B cell (primary cell): Measurements from ENCODE around the gene S100A8. TPM values are rescaled to one million over a fixed set of nuclear protein-coding genes. Genes with fewer than 3 reads are reported as not detected.

Source experiments
- ATAC-seq: fragments of 200-7000 bp; cut with Tn5 transposase; one replicate; pipeline ENCODE4 v1.10.0; 2021; ENCODE audit warnings: low read depth, mild to moderate bottlenecking, moderate number of reproducible peaks, moderate library complexity
- CTCF ChIA-PET: fragments of 350-600 bp; sonication (Branson Sonifier 250); formaldehyde crosslinking; loops from one replicate; lab custom pipeline; 2021; ENCODE audit warnings: antibody characterized with exemption, inconsistent platforms; lab: Charles Lee
- POLR2A ChIA-PET: fragments of 350-600 bp; sonication (Branson Sonifier 250); formaldehyde crosslinking; loops from one replicate; lab custom pipeline; 2021; ENCODE audit warnings: antibody characterized with exemption; lab: Charles Lee
- DNase-seq: peaks from one replicate; pipeline ENCODE4 v3.0.0; 2013
- H2AFZ ChIP-seq: 2 replicates; pipeline ENCODE4 v1.6.1; 2012; ENCODE audit warnings: mild to moderate bottlenecking, low read depth, low read length; ENCODE audit not compliant: insufficient read depth, poor library complexity, severe bottlenecking
- H3K27ac ChIP-seq, 2 donors: 1 replicate in 1 of 2; 2 replicates in 1 of 2; pipeline ENCODE4 v1.5.1; 2012 to 2013; ENCODE audit warnings: low read length in 2 of 2, mild to moderate bottlenecking in 2 of 2, moderate library complexity in 1 of 2
- H3K27me3 ChIP-seq, 4 experiments: fragments of 200-600 bp in 1 of 4; sonication (generic) in 1 of 4; replicated peaks in 1 of 4; 1 replicate in 2 of 4; 2 replicates in 2 of 4; pipeline versions ENCODE4 v1.6.1 to v1.7.0; 2013 to 2016; ENCODE audit warnings: low read length in 3 of 4, mild to moderate bottlenecking in 2 of 4, mixed read lengths in 1 of 4, moderate library complexity in 1 of 4; ENCODE audit not compliant: insufficient read depth in 4 of 4, control insufficient read depth in 3 of 4; ENCODE audit errors: control extremely low read depth in 1 of 4
- H3K36me3 ChIP-seq, 2 experiments: replicated peaks in 1 of 2; 1 replicate in 1 of 2; 2 replicates in 1 of 2; pipeline versions ENCODE4 v1.6.1 to v1.7.1; 2013; ENCODE audit warnings: low read length in 1 of 2; ENCODE audit not compliant: insufficient read depth in 2 of 2, control insufficient read depth in 1 of 2; ENCODE audit errors: control extremely low read depth in 1 of 2, extremely low read depth in 1 of 2
- H3K4me1 ChIP-seq, 2 donors: fragments of 200-600 bp in 1 of 2; sonication (generic) in 1 of 2; 1 replicate in 1 of 2; 2 replicates in 1 of 2; pipeline versions ENCODE4 v1.5.1 to v1.6.1; 2013 to 2017; ENCODE audit warnings: low read length in 2 of 2; ENCODE audit not compliant: control insufficient read depth in 2 of 2, insufficient read depth in 2 of 2
- H3K4me2 ChIP-seq: replicated peaks from 2 replicates; pipeline ENCODE3; 2012; ENCODE audit warnings: mild to moderate bottlenecking, low read depth, low read length; ENCODE audit not compliant: poor library complexity, severe bottlenecking
- H3K4me3 ChIP-seq, 5 experiments: fragments of 200-600 bp in 1 of 5; sonication (generic) in 1 of 5; 1 replicate in 3 of 5; 2 replicates in 2 of 5; pipeline versions ENCODE4 v1.5.1 to v1.7.0; 2011 to 2016; ENCODE audit warnings: low read length in 4 of 5, mild to moderate bottlenecking in 4 of 5, low read depth in 2 of 5, control low read depth in 1 of 5, moderate library complexity in 1 of 5; ENCODE audit not compliant: insufficient read depth in 1 of 5; ENCODE audit errors: control extremely low read depth in 1 of 5, extremely low read depth in 1 of 5
- H3K79me2 ChIP-seq: fragments of 200-600 bp; sonication (generic); one replicate; pipeline ENCODE4 v1.6.0; 2016; ENCODE audit warnings: low read length; ENCODE audit not compliant: control insufficient read depth, insufficient read depth
- H3K9ac ChIP-seq: fragments of 200-600 bp; sonication (generic); 2 replicates; pipeline ENCODE4 v1.6.1; 2017; ENCODE audit warnings: mild to moderate bottlenecking, low read length, moderate library complexity
- H3K9me3 ChIP-seq, 3 donors: one replicate each; pipeline versions ENCODE4 v1.6.1 to v1.7.1; 2013; ENCODE audit warnings: low read length in 2 of 3; ENCODE audit not compliant: control insufficient read depth in 2 of 3, insufficient read depth in 1 of 3; ENCODE audit errors: control extremely low read depth in 1 of 3
- H4K20me1 ChIP-seq: 2 replicates; pipeline ENCODE4 v1.6.0; 2012; ENCODE audit warnings: mild to moderate bottlenecking, low read length; ENCODE audit not compliant: insufficient read depth, control insufficient read depth, poor library complexity, severe bottlenecking
- H3K27ac Mint-ChIP-seq: one replicate; pipeline ENCODE4 v1.8.0; 2021; ENCODE audit warnings: mixed read lengths
- H3K27me3 Mint-ChIP-seq: one replicate; pipeline ENCODE4 v1.8.0; 2021; ENCODE audit warnings: mixed read lengths
- H3K4me1 Mint-ChIP-seq: one replicate; pipeline ENCODE4 v1.8.0; 2021; ENCODE audit warnings: mixed read lengths
- H3K4me3 Mint-ChIP-seq: one replicate; pipeline ENCODE4 v1.8.0; 2021; ENCODE audit warnings: mixed read lengths
- H3K9me3 Mint-ChIP-seq: one replicate; pipeline ENCODE4 v1.8.0; 2022; ENCODE audit warnings: mixed read lengths; ENCODE audit not compliant: insufficient read depth
- CTCF ChIP-seq: fragments of 200-600 bp; IDR thresholded peaks from one replicate; pipeline ENCODE4 v1.8.0; 2022; ENCODE audit warnings: antibody characterized with exemption, mild to moderate bottlenecking
- EZH2 ChIP-seq: IDR thresholded peaks from 2 replicates; pipeline ENCODE4 v1.6.1; 2012; ENCODE audit warnings: borderline replicate concordance, low read depth, mild to moderate bottlenecking, moderate library complexity, low read length; ENCODE audit not compliant: insufficient read depth, poor library complexity, severe bottlenecking
- WGBS: methylation state at CpG from one replicate; pipeline ENCODE4 v1.1.5; 2013; ENCODE audit warnings: missing lambda C conversion rate; ENCODE audit not compliant: insufficient coverage; 5-methylcytosine and 5-hydroxymethylcytosine counted together
- intact Hi-C: fragments of 100-400 bp; cut with micrococcal nuclease; formaldehyde crosslinking; loops from one replicate; pipeline ENCODE4 v1.10.0; 2022
- polyA plus RNA-seq: library from polyadenylated mRNA; depleted of rRNA; stranded (reverse); fragments of >200 nt; gene quantifications from 2 replicates; pipeline ENCODE4 v1.2.3, GENCODE V29; 2012
- total RNA-seq, 2 donors: library from RNA; stranded (reverse); fragments of 120-200 nt in 1 of 2; gene quantifications; 1 replicate in 1 of 2; 2 replicates in 1 of 2; pipeline versions ENCODE4 v1.2.3 to v1.2.4, GENCODE V29; 2013 to 2022

S100A8 gene
- total and polyA plus RNA-seq, 2 donors (not counting 1 experiment from before 2014, with no cell fraction given) = 3.3 to 16.7 TPM

DNA sequence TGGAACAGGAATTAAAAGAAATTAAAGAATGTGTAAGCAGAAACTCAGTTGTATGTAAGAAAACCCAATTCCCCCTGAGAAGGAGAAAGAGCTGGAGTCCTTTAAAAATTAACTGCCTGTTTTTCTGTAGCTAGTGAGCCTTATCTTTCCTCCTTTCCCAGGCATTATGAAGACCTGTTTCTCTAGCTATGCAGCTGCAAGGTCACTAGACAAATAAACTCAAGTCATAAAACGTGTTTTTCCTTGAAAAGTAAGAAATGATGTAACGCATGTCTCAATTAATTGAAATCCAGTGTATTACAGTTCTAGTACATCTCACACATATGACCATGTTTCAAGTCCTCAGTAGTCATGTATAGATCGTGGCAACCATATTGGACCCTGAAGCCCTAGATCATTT is 20.7 kb downstream of the S100A8 start:
- no peaks in the 10 kb centered on the region for H3K4me1 Mint-ChIP-seq
- no peaks in the 10 kb centered on the region for H3K9me3 Mint-ChIP-seq
- H2AFZ ChIP-seq = no peak overlapping the region
- H3K4me2 ChIP-seq = no peak overlapping the region
- H3K79me2 ChIP-seq = no peaks in the 10 kb centered on the region
- no peak overlapping the region for H3K27ac Mint-ChIP-seq
- no peak overlapping the region for H3K4me3 Mint-ChIP-seq
- intact Hi-C loops = no loop called here
- no peak overlapping the region for H3K4me3 ChIP-seq
- no peak for ATAC-seq
- TF ChIP-seq EZH2 = no peak
- no peak for TF ChIP-seq CTCF
- CTCF ChIA-PET = no interaction called here
- no CpG with 5 or more reads among the region's 3 CpGs for WGBS
- H3K4me1 ChIP-seq = no peaks in the 10 kb centered on the region
- H3K36me3 ChIP-seq = no peaks in the 10 kb centered on the region
- no peak overlapping the region for H3K9ac ChIP-seq
- H3K9me3 ChIP-seq = no peaks in the 10 kb centered on the region
- H3K27me3 ChIP-seq = peaks cover 0 to 13% (median under 1%) of the 10 kb centered on the region in 4 experiments
- no peaks in the 10 kb centered on the region for H4K20me1 ChIP-seq
- peaks cover 29% of the 10 kb centered on the region for H3K27me3 Mint-ChIP-seq
- no peak overlapping the region for H3K27ac ChIP-seq
- POLR2A ChIA-PET = no interaction called here
- DNase-seq = no peak

DNA sequence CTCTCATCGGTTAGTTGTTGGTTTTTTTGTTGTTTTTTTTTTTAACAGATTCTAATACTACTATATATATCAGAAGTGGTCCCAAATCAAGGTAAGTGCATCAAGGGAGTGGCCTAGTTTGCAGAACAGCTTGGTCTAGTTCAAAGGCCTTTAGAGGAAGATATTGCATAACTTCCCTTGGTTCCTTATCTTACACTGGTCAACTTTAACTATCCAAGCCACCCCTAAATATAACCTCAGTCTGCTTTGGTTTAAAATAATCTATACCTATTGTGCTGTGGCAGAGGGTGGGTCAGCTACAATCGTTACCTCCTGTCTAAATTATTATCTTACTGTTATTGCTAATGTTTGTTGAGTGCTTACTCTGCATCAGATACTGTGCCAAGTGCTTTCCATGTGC is 22.4 kb downstream of the S100A8 start:
- H3K9me3 Mint-ChIP-seq = no peaks in the 10 kb centered on the region
- no CpG with 5 or more reads among the region's 2 CpGs for WGBS
- POLR2A ChIA-PET = no interaction called here
- H3K4me3 Mint-ChIP-seq = no peak overlapping the region
- Histone ChIP-seq H3K79me2 (no peaks in the 10 kb centered on the region), H3K36me3 (no peaks in the 10 kb centered on the region), H3K4me2 (no peak overlapping the region), H2AFZ (no peak overlapping the region), H3K27ac (no peak overlapping the region), H3K4me3 (no peak overlapping the region), H4K20me1 (no peaks in the 10 kb centered on the region), H3K9me3 (no peaks in the 10 kb centered on the region), H3K4me1 (no peaks in the 10 kb centered on the region), H3K9ac (no peak overlapping the region), H3K27me3 (peaks cover 0 to 11% (median under 1%) of the 10 kb centered on the region in 4 experiments)
- intact Hi-C loops = no loop called here
- no peak overlapping the region for H3K27ac Mint-ChIP-seq
- peaks cover 37% of the 10 kb centered on the region for H3K27me3 Mint-ChIP-seq
- DNase-seq = no peak
- TF ChIP-seq EZH2 (no peak), CTCF (no peak)
- CTCF ChIA-PET = no interaction called here
- ATAC-seq = no peak
- H3K4me1 Mint-ChIP-seq = no peaks in the 10 kb centered on the region
